ENCODE measurements around the gene PRRG2.
A peak's percentile ranks its signal among the peaks of the same experiment; 100 is the strongest.

The PRRG2 gene

DNA sequence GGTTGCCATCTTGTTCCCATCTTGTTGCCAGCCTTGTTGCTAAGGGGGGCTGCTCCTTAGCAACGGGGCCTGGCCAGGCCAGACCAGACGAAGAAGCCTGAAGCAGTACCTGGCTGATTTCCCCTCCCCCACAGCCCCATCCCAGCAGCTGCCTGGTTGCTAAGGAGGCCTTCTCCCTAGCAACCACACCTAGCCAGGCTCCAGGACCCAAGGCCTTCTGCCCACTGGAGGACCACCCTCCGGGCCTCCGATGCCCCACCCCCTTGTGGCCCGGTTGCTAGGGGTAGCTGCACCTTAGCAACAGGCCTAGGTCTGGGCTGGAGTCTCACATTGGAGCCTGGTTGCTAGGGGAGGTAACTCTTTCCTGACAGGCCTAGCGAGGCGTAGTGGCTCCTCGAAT, 3.9 kb downstream of the PRRG2 start:
- peak in 15 of 51 donors; percentile 3 to 54 (median 25) for DNase-seq

DNA sequence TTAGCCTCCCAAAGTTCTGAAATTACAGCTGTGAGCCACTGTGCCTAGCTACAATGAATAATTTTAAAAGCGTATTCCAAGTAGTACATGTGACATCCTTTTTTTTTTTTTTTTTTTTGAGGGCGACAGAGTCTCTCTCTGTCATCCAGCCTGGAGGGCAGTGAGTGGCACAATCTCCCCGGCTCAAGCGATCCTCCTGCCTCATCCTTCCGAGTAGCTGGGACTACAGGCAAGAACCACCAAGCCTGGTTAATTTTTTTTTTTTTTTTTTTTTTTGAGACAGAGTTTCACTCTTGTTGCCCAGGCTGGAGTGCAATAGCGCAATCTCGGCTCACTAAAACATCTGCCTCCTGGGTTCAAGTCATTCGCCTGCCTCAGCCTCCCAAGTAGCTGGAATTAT, 6.1 kb downstream of the PRRG2 start:
- DNase-seq, result no peak

DNA sequence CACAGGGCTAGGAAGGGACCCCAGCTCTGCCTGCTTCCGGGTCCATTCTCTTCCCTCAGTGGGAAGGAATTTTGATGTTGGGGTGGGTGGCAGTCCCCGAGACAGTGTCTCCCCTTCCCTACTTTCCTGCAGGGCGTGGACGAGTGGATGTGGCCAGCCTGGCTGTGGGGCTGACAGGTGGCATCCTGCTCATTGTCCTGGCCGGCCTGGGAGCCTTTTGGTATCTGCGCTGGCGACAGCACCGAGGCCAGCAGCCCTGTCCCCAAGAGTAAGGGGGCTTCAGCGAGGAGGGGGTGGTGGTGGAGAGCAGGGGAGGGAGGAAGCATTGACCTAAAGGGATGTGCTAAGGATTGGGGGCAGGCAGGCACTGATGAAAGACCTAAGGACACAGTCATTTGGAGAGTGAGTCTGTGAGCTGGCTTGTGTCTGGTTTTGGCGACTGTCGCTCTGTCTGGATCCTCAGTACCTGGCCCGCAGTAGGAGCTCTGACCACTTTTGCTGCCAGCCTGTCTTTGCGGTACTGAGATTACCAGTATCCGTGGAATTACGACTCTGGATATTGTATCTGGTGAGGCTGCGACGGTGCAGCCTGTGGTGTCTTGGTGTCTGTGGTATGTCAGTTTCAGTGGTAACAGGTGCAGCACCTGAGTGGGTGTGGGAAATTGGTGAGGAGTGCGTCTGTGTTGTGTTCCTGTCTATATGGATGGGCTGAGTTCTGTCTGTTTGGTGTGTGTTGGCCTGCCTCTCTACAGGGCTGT, 7.4 kb downstream of the PRRG2 start:
- DNase-seq, result no peak

DNA sequence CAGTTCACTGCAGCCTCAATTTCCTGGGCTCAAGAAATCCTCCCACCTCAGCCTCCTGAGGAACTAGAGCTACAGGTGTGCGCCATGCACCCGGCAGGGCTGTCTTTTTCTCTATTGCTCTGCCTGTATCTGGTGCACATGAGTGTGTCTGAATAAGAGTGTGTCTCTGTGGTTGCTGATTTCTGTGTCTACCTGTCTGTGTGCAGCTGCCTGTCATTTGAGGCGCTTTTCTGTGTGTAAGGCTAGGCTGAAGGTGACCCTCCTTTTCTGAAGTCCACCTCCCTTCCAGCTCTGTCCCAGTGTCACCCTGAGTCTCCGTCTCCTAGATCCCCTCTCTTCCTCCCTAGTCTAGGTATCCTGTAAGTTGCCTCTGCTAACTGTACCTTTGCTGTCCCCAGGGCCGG, 8.4 kb downstream of the PRRG2 start:
- DNase-seq, result no peak

DNA sequence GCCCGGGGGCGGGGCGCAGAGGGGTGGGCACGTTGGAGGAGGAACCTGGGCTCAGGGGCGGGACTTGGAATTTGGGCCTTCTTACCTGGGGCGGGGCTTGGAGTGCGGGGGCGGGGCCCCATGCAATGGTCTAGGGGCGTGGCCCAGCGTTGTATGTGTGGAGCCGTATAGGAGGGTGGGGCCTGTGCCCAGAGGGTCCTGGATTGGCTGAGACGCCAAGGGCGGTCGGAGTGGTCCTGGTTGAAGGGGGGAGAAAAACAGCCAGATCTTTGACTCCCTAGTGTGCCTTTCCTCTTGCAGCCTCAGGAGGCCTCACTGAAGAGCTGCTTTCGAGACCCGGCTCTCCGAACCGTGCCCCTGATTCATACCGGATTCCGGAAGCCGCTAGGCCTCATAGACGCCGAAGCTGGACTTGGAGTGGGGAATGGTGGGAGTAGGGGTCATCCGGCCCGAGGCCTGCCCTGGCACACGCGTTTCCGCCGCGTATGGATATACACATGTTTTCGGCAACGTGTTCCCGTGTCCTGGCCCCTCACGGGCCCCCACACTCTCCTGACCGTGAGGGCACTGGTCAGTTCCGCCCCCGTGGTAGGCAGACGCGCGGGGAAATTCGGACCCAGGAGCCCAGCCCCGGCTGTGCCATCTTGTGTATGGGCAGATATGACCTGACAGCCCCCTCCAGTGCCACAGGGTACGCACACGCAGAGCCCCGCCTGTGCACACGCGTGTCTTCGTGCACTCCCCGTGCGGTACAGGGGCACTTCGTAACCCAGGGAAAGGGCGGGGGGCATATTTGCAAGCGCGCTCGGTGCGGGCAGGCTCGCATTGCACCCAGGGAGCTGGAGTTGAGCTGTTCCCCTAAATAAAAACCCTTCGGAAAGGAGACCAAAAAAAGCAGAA, 9.2 kb downstream of the PRRG2 start:
- DNase-seq, result peak; percentile 27 to 90 (median 71)

DNA sequence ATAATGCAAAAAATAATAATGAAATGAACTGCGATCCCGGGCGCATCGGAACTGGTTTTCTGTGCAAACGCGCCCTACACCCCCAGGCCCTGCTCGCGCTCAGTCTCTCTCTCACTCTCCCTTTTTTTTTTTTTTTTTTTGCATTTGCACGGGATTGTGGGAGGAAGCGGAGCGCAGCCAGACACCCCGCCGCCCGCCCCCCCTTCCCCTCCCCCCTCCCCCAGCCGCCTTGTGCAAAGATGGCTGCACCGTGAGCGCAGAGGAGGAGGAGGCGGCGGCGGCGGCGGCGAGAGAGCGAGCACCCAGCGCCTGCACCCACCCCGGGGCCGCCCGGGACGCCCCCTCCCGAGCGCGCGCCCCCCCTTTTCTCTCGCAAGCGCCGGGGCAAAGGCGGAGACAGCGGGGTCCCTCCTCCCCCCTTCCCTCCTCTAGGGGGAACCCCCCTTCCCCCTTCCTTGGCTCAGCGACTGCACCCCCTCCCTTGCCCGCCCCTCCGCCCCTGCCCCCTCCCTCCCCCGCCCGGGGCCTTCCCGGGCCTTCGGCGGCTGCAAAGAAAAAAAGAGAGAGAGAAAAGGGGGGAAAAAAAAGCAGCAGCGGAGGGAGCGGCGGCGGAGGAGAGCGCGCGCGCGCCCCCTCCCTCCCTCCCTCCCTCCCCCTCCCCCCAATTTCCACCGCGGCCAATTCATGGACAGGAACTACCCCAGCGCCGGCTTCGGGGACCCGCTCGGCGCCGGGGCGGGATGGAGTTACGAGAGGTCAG, 10.0 kb downstream of the PRRG2 start, which contains the start of gene PRR12:
TSS of gene PRR12 (plus strand) at position 212 of the 760 bp plus-strand sequence. CDS start at position 685, 473 bp downstream.
- peak in 48 of 51 donors; percentile 27 to 94 (median 66) for DNase-seq

DNA sequence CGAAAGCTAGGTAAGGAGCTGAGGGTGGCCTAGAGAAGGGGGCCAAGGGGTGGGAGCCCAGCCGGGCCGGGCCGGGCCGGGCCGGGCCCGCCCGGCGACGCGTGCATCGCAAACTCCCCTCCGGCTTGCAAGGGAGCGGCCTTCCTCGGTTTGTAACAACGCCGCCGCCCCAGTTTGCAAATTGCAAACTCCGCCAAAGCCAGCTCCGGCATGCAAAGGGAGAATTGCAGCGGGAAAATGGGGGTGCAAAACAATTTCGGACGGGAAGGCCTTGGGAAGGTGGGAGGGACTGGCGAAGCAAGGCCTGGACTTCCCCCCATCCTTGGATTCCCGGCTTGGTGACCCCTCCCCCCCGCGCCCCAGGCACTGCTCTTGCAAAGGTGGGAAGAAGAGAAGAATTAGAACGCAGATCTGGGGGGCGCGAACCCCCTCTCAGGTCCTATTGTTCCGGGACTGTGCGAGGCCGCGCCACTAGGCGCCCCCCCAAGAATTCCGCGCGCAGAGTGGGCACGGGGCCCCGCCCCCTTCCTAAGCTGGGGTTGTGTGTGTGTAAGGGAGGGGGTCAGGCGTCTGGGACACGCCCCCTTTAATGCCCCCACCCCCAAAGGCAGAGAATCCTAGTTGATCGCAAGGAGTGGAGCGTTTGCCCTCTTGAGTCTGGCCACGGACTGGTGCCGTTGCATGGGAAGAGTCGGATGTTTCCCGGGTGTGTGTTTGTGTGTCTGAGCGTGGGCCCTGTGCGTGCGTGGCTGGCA, 10.8 kb downstream of the PRRG2 start:
- DNase-seq, result peak in 31 of 51 donors; percentile 6 to 74 (median 50)

DNA sequence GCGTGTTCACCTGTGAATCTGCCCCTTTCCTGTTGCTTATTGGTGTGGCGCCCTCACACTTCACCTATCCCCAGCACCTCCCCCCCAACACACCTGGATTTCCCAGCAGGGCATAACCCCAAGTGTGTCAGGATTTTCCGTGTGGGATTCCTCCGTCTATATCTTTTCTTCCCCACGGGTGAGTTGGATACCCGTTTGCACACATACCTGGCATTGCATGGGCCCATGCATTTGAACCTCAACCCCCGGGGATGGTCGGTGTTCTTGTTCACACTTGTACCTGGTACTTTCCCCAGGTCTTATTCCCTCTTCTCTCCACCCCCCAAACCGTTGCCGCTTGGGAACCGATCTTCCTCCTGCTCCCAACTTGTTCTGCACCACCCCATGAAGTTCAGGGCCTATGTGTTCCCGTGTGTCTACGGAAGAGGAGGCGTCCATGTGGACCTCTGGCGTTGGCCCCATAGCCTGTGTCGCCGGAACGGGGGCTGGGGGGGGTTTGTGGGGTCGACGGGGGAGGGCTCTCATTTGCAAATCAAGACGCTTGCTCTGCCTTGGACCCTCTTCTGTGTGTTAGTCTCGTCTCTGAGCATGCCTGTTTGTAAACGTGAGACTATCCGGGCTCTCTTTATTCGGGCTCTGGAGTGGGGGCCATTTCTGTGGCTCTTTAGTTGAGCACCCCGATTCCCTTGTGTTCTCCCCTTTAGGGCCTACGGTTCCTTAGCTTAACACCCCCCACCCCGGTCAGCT, 11.5 kb downstream of the PRRG2 start:
- peak in 5 of 51 donors; percentile 16 to 57 (median 23) for DNase-seq

DNA sequence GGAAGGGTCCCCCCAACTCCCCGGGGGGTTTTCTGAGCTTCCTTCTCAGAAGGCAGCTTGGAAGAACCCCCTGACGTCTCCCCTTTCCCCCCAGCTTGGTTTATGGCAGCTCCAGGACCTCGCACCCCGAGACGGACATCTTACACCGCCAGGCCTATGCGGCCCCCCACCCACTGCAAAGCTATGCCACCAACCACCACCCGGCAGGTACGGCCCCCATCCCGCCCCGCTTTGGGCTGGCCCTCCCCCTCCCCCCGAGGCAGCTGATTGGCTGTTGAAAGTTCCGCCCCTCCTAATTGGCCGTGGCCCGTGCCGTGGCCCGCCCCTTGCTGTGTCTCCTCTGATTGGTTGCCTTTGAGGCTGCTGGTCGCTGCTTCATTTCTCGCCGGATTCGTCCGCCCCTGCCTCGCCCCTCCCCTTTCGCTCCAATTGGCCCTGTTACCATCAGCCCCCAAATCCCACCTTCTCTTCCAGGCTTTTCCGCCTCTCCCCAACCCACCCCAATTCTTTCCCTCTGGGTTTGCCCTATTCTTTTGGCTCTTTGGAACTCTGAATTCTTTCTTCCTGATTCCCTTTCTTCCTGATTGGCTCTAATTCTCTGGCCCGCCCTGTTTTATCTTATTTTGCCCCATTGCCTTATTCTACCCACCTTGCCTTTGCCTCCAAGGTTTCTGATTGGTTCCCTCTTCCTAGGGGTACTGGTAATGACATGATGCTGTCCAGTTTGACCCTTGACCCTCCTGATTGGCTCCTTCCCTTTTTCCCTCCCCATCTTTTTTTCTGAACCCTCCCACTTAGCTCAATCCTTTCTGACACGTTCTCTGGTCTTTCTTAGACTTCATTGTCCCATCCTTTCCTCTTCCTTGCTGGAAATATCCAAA, 12.4 kb downstream of the PRRG2 start:
- peak; percentile 44 to 95 (median 89) for DNase-seq

DNA sequence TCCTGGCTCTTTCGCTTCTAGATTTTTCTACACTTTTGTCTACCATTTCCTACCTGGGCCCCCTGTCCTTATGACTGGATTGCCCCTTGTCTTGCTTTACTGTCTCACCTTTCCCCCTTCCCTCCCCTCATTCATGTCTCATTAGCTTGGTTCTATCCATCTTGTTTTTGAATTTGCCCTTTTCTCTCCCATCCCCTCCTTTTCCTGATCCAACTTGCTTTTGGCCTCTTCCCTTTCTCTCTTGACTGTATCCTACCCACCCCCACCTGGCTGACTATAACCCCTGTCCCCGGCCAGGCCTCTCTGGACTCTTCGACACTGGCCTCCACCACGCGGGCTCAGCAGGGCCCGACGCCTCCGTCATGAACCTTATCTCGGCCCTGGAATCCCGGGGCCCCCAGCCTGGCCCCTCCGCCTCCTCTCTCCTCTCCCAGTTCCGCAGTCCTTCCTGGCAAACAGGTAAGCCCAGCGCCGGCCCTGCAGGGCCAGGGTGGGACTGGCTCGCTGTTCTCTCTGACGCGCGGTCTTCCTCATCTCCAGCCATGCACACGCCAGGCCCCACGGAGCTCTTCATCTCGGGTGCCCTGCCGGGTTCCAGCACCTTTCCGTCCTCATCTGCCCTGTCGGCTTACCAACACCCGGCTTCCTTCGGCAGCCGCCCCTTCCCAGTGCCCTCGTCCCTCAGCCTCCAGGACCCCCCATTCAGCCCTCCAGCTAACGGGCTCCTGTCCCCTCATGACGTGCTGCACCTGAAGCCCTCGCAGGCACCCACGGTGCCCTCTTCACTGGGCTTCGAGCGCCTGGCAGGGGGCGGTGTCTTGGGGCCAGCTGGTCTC, 13.3 kb downstream of the PRRG2 start:
- no peak for DNase-seq

DNA sequence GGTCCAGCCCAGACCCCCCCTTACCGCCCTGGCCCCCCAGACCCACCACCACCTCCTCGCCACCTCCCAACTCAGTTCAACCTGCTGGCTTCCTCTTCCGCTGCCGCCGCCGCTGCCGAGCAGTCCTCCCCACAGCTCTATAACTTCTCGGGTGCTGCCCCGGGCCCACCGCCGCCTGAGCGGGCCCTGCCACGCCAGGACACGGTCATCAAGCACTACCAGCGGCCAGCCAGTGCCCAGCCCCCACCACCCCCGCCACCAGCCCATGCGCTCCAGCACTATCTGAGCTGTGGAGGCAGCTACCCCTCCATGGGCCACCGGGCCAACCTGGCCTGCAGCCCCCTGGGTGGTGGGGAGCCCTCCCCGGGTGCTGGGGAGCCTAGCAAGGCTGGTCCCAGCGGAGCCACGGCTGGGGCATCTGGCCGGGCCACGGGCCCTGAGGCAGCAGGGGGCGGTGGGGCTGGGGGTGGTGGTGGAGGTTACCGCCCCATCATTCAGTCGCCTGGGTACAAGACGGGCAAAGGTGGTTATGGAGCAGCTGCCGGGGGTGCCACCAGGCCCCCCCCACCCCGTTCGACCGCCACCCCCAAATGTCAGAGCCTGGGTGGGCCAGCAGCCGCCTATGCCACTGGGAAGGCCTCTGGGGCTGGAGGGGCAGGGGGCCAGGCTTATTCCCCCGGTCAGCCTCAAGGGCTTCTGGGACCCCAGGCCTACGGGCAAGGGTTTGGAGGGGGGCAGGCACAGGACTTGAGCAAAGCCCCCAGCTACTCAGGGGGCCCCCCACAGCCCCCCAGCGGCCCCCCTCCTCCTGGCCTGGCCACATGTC, 14.1 kb downstream of the PRRG2 start:
- no peak for DNase-seq

DNA sequence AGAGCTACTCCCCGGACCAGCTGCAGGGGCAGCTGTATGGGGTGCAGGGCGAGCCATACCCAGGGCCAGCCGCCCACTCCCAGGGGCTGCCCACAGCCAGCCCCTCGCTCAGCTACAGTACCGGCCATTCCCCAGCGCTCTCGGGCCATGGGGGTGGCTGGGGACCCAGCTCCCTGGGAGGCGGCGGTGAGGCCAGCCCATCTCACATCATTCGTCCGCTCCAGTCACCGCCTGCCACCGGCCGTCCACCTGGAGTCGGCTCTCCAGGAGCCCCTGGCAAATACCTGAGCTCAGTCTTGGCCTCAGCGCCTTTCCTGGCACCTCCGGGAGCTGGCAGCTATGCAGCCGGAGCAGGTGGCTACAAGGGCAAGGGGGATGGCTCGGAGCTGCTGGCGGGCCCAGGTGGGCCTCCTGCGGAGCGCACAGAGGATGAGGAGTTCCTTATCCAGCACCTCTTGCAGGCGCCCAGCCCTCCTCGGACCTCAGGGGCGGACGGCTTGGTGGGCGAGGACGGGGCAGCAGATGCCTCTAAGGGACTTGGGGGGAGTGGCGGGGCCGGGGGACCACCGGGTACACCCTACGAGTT, 14.8 kb downstream of the PRRG2 start:
- DNase-seq, result no peak

DNA sequence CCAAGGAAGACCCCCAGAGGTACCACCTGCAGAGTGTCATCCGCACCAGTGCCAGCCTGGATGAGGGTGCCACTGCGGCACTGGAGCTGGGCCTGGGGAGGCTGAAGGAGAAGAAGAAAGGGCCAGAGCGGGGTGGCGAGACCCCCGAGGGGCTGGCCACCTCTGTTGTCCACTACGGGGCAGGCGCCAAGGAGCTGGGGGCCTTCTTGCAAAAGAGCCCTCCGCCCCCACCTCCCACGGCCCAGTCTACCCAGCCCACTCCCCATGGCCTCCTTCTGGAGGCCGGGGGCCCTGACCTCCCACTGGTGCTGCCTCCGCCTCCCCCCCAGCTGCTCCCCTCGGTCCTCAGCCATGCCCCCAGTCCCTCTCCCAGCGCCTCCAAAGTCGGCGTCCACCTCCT, 15.3 kb downstream of the PRRG2 start:
- DNase-seq, result no peak

DNA sequence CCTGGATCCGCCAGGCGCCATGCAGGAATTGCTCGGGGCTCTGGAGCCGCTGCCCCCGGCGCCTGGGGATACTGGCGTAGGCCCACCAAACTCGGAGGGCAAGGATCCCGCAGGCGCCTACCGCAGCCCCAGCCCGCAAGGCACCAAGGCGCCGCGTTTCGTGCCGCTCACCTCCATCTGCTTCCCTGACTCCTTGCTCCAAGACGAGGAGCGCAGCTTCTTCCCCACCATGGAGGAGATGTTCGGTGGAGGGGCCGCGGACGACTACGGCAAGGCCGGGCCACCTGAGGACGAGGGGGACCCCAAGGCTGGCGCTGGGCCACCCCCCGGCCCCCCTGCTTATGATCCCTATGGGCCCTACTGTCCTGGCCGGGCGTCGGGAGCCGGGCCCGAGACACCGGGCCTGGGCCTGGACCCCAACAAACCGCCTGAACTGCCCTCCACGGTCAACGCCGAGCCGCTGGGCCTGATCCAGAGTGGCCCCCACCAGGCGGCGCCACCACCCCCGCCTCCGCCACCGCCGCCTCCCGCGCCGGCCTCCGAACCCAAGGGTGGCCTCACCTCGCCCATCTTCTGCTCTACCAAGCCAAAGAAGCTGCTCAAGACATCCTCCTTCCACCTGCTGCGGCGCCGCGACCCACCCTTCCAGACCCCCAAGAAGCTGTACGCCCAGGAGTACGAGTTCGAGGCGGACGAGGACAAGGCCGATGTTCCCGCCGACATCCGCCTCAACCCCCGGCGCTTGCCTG, 16.0 kb downstream of the PRRG2 start:
- no peak for DNase-seq

DNA sequence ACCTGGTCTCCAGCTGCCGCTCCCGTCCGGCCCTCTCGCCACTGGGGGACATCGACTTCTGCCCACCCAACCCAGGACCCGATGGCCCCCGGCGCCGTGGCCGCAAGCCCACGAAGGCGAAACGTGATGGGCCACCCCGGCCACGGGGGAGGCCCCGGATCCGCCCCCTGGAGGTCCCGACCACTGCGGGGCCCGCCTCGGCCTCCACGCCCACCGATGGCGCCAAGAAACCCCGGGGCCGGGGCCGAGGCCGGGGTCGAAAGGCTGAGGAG, 16.5 kb downstream of the PRRG2 start:
- no peak for DNase-seq
